OCI-LY3 (cell line): ENCODE results near the gene IGFBP1.
A peak's percentile ranks its signal among the peaks of the same experiment; 100 is the strongest.

ENCODE experiments used
- H2AFZ ChIP-seq: fragments of 200-600, 300-600 bp; shearing (Covaris generic); 2 replicates; pipeline ENCODE4 v1.6.0; 2014; ENCODE audit warnings: antibody characterized with exemption, low read depth, low read length
- H3K27ac ChIP-seq: fragments of 200-600, 300-600 bp; sonication (generic); 2 replicates; pipeline ENCODE4 v1.5.1; 2014; ENCODE audit warnings: mild to moderate bottlenecking, low read length, moderate library complexity, mixed read lengths
- H3K27me3 ChIP-seq: fragments of 200-600, 300-600 bp; sonication (generic); 2 replicates; pipeline ENCODE4 v1.6.1; 2014; ENCODE audit warnings: low read depth, low read length, mixed read lengths
- H3K36me3 ChIP-seq: fragments of 200-600, 300-600 bp; sonication (generic); replicated peaks from 2 replicates; pipeline ENCODE3; 2014; ENCODE audit warnings: low read depth, low read length, mixed read lengths
- H3K4me1 ChIP-seq: fragments of 300-600, 200-600 bp; sonication (generic); 2 replicates; pipeline ENCODE4 v1.6.1; 2014; ENCODE audit warnings: low read length, mixed read lengths
- H3K4me2 ChIP-seq: fragments of 200-600, 300-600 bp; sonication (generic); 2 replicates; pipeline ENCODE4 v1.6.1; 2014; ENCODE audit warnings: low read length, mixed read lengths
- H3K4me3 ChIP-seq: fragments of 300-600, 200-600 bp; sonication (generic); 2 replicates; pipeline ENCODE4 v1.5.1; 2014; ENCODE audit warnings: antibody characterized with exemption, mild to moderate bottlenecking, low read length, moderate library complexity
- H3K79me2 ChIP-seq: fragments of 300-600, 200-600 bp; shearing (Covaris generic); 2 replicates; pipeline ENCODE4 v1.6.1; 2014; ENCODE audit warnings: mild to moderate bottlenecking, low read length, mixed read lengths
- H3K9ac ChIP-seq: fragments of 300-600, 200-600 bp; shearing (Covaris generic); 2 replicates; pipeline ENCODE4 v1.6.0; 2014; ENCODE audit warnings: mild to moderate bottlenecking, low read length, moderate library complexity
- H3K9me3 ChIP-seq: fragments of 200-600, 300-600 bp; shearing (Covaris generic); 2 replicates; pipeline ENCODE4 v1.6.1; 2014; ENCODE audit warnings: low read length, mixed read lengths; ENCODE audit not compliant: insufficient read depth
- H4K20me1 ChIP-seq: fragments of 200-600, 300-600 bp; sonication (generic); 2 replicates; pipeline ENCODE4 v1.6.1; 2016; ENCODE audit warnings: low read length, mixed read lengths; ENCODE audit not compliant: insufficient read depth
- CTCF ChIP-seq: fragments of 200-600, 300-600 bp; sonication (generic); IDR thresholded peaks from 2 replicates; pipeline ENCODE4 v1.5.1; 2014; ENCODE audit warnings: antibody characterized with exemption, low read length, low read depth
- EZH2phosphoT487 ChIP-seq: fragments of 200-600 bp; shearing (Covaris generic); IDR thresholded peaks from 2 replicates; pipeline ENCODE4 v1.6.1; 2018; ENCODE audit warnings: antibody characterized with exemption, mixed run types, low read depth

The IGFBP1 gene

GRCh38 chr7:45914911-45915310 is 26.6 kb downstream of the IGFBP1 start:
- Histone ChIP-seq H3K4me2 (no peak overlapping the region), H3K9ac (no peak overlapping the region), H3K79me2 (no peaks in the 10 kb centered on the region), H3K4me3 (no peak overlapping the region), H3K27ac (no peak overlapping the region), H3K4me1 (peaks cover 11% of the 10 kb centered on the region), H2AFZ (no peak overlapping the region), H3K36me3 (no peaks in the 10 kb centered on the region), H4K20me1 (no peaks in the 10 kb centered on the region), H3K27me3 (peaks cover 10% of the 10 kb centered on the region), H3K9me3 (no peaks in the 10 kb centered on the region)
- TF ChIP-seq EZH2phosphoT487 (no peak), CTCF (no peak)

- TF ChIP-seq EZH2phosphoT487 (no peak), CTCF (no peak)
These were observed 27.3 kb downstream of the IGFBP1 start for GRCh38 chr7:45915606-45916005.

GRCh38 chr7:45917064-45917463 is 28.8 kb downstream of the IGFBP1 start:
- H3K36me3 ChIP-seq, result no peaks in the 10 kb centered on the region
- H3K9ac ChIP-seq, result no peak overlapping the region
- no peak for TF ChIP-seq CTCF
- no peak for TF ChIP-seq EZH2phosphoT487
- no peak overlapping the region for H3K4me3 ChIP-seq
- H4K20me1 ChIP-seq, result no peaks in the 10 kb centered on the region
- H3K27ac ChIP-seq, result no peak overlapping the region
- H3K4me2 ChIP-seq, result no peak overlapping the region
- no peak overlapping the region for H2AFZ ChIP-seq
- H3K79me2 ChIP-seq, result no peaks in the 10 kb centered on the region
- peaks cover 10% of the 10 kb centered on the region for H3K27me3 ChIP-seq
- H3K4me1 ChIP-seq, result peaks cover 11% of the 10 kb centered on the region
- no peaks in the 10 kb centered on the region for H3K9me3 ChIP-seq

More at GRCh38 chr7:45915606-45916005, 27.3 kb downstream of the IGFBP1 start:
- Histone ChIP-seq H3K4me3 (no peak overlapping the region), H3K9me3 (no peaks in the 10 kb centered on the region), H2AFZ (no peak overlapping the region), H3K36me3 (no peaks in the 10 kb centered on the region), H3K27ac (no peak overlapping the region), H3K27me3 (peaks cover 10% of the 10 kb centered on the region), H4K20me1 (no peaks in the 10 kb centered on the region), H3K9ac (no peak overlapping the region), H3K4me1 (peaks cover 11% of the 10 kb centered on the region), H3K4me2 (no peak overlapping the region), H3K79me2 (no peaks in the 10 kb centered on the region)

- Histone ChIP-seq H3K36me3 (no peaks in the 10 kb centered on the region), H3K9ac (no peak overlapping the region), H3K4me3 (peak overlapping the region; percentile 77), H3K9me3 (no peaks in the 10 kb centered on the region), H3K27ac (no peak overlapping the region), H3K4me1 (peaks cover 14% of the 10 kb centered on the region), H3K79me2 (no peaks in the 10 kb centered on the region), H2AFZ (0 out of 2 replicates have a peak overlapping the region, but pooled peaks have one; percentile 55), H3K27me3 (peaks cover 10% of the 10 kb centered on the region), H3K4me2 (peak overlapping the region; percentile 97), H4K20me1 (no peaks in the 10 kb centered on the region)
- TF ChIP-seq CTCF (peak; percentile 89), EZH2phosphoT487 (no peak)
These were observed 29.4 kb downstream of the IGFBP1 start for GRCh38 chr7:45917658-45918057.
